Neuronal stem cell (in vitro differentiated cells): Measurements from ENCODE around the gene TAOK3.

ENCODE experiments used
- DNase-seq: peaks from one replicate; pipeline ENCODE4 v3.0.0-alpha.2; 2013; ENCODE audit warnings: low spot score
- H2AFZ ChIP-seq: one replicate; pipeline ENCODE4 v1.6.1; 2013; ENCODE audit warnings: mild to moderate bottlenecking, low read length, inconsistent platforms
- H2AK5ac ChIP-seq: 2 replicates; pipeline ENCODE4 v1.6.1; 2013; ENCODE audit warnings: low read depth, mild to moderate bottlenecking, inconsistent platforms, low read length, moderate library complexity, mixed read lengths
- H2BK120ac ChIP-seq: 2 replicates; pipeline ENCODE4 v1.6.1; 2013; ENCODE audit warnings: low read depth, mild to moderate bottlenecking, inconsistent platforms, low read length, moderate library complexity, mixed read lengths
- H2BK12ac ChIP-seq: one replicate; pipeline ENCODE4 v1.6.1; 2013; ENCODE audit warnings: low read length, inconsistent platforms
- H2BK15ac ChIP-seq: 2 replicates; pipeline ENCODE4 v1.6.1; 2013; ENCODE audit warnings: mild to moderate bottlenecking, low read length, inconsistent platforms, mixed read lengths
- H2BK5ac ChIP-seq: one replicate; pipeline ENCODE4 v1.6.1; 2013; ENCODE audit warnings: inconsistent platforms, mild to moderate bottlenecking, low read length, moderate library complexity
- H3K14ac ChIP-seq: one replicate; pipeline ENCODE4 v1.6.1; 2013; ENCODE audit warnings: low read length, inconsistent platforms
- H3K18ac ChIP-seq: 2 replicates; pipeline ENCODE4 v1.6.1; 2013; ENCODE audit warnings: low read length, inconsistent platforms
- H3K23ac ChIP-seq: 2 replicates; pipeline ENCODE4 v1.6.1; 2013; ENCODE audit warnings: low read depth, mild to moderate bottlenecking, mixed read lengths, low read length, inconsistent platforms; ENCODE audit not compliant: poor library complexity
- H3K27ac ChIP-seq: replicated peaks from 3 replicates; pipeline ENCODE4 v1.5.1; 2013; ENCODE audit warnings: low read length, inconsistent platforms
- H3K27me3 ChIP-seq, 3 experiments: 2 replicates each; pipeline ENCODE4 v1.6.1; 2013; ENCODE audit warnings: low read length in 3 of 3, mild to moderate bottlenecking in 2 of 3, inconsistent platforms in 1 of 3, low read depth in 1 of 3, mixed read lengths in 1 of 3, moderate library complexity in 1 of 3; ENCODE audit not compliant: control insufficient read depth in 3 of 3, insufficient read depth in 3 of 3
- H3K36me3 ChIP-seq, 2 donors: replicated peaks in 1 of 2; 2 replicates each; pipeline ENCODE4 v1.6.1; 2013; ENCODE audit warnings: low read length in 2 of 2; ENCODE audit not compliant: control insufficient read depth in 2 of 2, insufficient read depth in 2 of 2
- H3K4ac ChIP-seq: 2 replicates; pipeline ENCODE4 v1.6.1; 2013; ENCODE audit warnings: inconsistent platforms, mild to moderate bottlenecking, low read length, moderate library complexity
- H3K4me1 ChIP-seq, 2 donors: 1 replicate in 1 of 2; 2 replicates in 1 of 2; pipeline ENCODE4 v1.6.1; 2013; ENCODE audit warnings: low read length in 2 of 2, low read depth in 1 of 2; ENCODE audit not compliant: control insufficient read depth in 2 of 2, insufficient read depth in 1 of 2
- H3K4me2 ChIP-seq: one replicate; pipeline ENCODE4 v1.6.1; 2013; ENCODE audit warnings: mild to moderate bottlenecking, low read length, inconsistent platforms; ENCODE audit not compliant: insufficient read depth, poor library complexity, severe bottlenecking
- H3K4me3 ChIP-seq, 2 donors: 2 replicates each; pipeline ENCODE4 v1.5.1; 2013; ENCODE audit warnings: low read length in 2 of 2, mild to moderate bottlenecking in 2 of 2, inconsistent platforms in 1 of 2, moderate library complexity in 1 of 2
- H3K79me1 ChIP-seq: one replicate; pipeline ENCODE4 v1.6.1; 2013; ENCODE audit warnings: low read depth, mild to moderate bottlenecking, inconsistent platforms, low read length, moderate library complexity
- H3K9ac ChIP-seq: one replicate; pipeline ENCODE4 v1.6.1; 2013; ENCODE audit warnings: mild to moderate bottlenecking, low read depth, low read length, inconsistent platforms; ENCODE audit not compliant: poor library complexity
- H3K9me3 ChIP-seq, 2 donors: replicated peaks in 1 of 2; 2 replicates each; pipeline versions ENCODE3 to v1.6.1; 2013; ENCODE audit warnings: low read length in 2 of 2, mild to moderate bottlenecking in 2 of 2, inconsistent platforms in 1 of 2, low read depth in 1 of 2, mixed read lengths in 1 of 2, moderate library complexity in 1 of 2; ENCODE audit not compliant: control insufficient read depth in 2 of 2, insufficient read depth in 1 of 2
- H4K8ac ChIP-seq: one replicate; pipeline ENCODE4 v1.6.1; 2013; ENCODE audit warnings: low read depth, mild to moderate bottlenecking, inconsistent platforms, low read length, moderate library complexity
- H4K91ac ChIP-seq: one replicate; pipeline ENCODE4 v1.6.1; 2013; ENCODE audit warnings: low read length, low read depth, mild to moderate bottlenecking, inconsistent platforms; ENCODE audit not compliant: poor library complexity
- WGBS, 2 donors: extraction: QIAGEN DNeasy Blood & Tissue Kit; methylation state at CpG; one replicate each; pipeline ENCODE4 v1.1.7; 2013; ENCODE audit warnings: missing lambda C conversion rate in 2 of 2, mixed read lengths in 1 of 2; ENCODE audit not compliant: insufficient read length in 2 of 2, insufficient replicate concordance in 1 of 2; ENCODE audit errors: extremely low coverage in 2 of 2; 5-methylcytosine and 5-hydroxymethylcytosine counted together

Gene TAOK3

DNA sequence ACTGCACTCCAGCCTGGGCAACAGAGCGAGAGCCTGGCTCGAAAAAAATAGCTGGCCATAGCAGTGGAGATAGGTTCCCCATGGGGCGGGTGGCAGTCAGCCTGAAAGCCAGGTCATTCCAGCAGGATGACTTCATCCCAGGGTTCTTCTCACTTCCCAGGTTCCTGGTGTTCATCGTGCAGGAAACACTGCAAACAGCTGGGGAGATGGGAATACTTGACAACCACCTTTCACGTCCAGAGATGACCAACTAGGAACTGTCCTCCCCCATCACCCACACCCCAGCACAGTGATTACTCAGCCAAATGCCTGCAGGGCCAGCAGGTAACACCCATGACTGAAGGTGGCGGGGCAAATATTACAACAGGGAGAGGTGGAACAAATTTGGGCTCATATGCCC, 270.6 kb downstream of the TAOK3 start:
- no peaks in the 10 kb centered on the region for H3K79me1 ChIP-seq
- no peak for DNase-seq
- H3K9ac ChIP-seq: no peak overlapping the region
- H3K27ac ChIP-seq: no peak overlapping the region
- H4K91ac ChIP-seq: no peak overlapping the region
- no peak overlapping the region for H2BK5ac ChIP-seq
- no CpG with 5 or more reads among the region's 6 CpGs for WGBS, 2 donors
- no peaks in the 10 kb centered on the region for H3K27me3 ChIP-seq
- no peak overlapping the region for H3K23ac ChIP-seq
- peaks cover 3 to 5% of the 10 kb centered on the region in 2 donors for H3K4me1 ChIP-seq
- no peak overlapping the region for H3K14ac ChIP-seq
- H2BK12ac ChIP-seq: no peak overlapping the region
- H2BK120ac ChIP-seq: no peak overlapping the region
- H2AK5ac ChIP-seq: no peak overlapping the region
- no peak overlapping the region for H4K8ac ChIP-seq
- no peak overlapping the region for H3K18ac ChIP-seq
- peaks cover 0 to 6% of the 10 kb centered on the region in 2 donors for H3K36me3 ChIP-seq
- H3K9me3 ChIP-seq: no peaks in the 10 kb centered on the region
- no peak overlapping the region for H3K4ac ChIP-seq
- no peak overlapping the region for H2AFZ ChIP-seq
- no peak overlapping the region for H3K4me3 ChIP-seq
- H3K4me2 ChIP-seq: no peak overlapping the region
- no peak overlapping the region for H2BK15ac ChIP-seq

DNA sequence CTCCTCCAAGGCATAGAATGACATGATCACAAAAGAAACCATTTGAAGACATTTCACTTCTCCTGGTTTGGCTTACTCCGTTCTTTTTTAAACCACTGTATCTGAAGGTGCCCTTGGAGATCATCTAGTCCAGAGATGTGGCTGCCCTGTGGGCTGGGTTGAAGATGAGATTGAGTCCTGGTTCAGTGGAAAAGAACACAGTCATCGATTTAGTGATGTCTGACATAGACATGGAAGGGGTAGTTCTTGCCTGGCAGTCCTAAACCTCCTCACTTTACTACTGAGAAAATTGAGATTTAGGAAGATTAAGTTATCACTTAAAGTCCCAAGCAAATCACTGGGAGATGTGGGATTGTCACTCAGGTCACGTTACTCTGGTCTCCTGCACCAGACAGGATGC, 271.7 kb downstream of the TAOK3 start:
- Histone ChIP-seq H4K8ac (no peak overlapping the region), H3K9me3 (no peaks in the 10 kb centered on the region), H3K4me3 (no peak overlapping the region), H3K4me1 (peaks cover 3 to 5% of the 10 kb centered on the region in 2 donors), H4K91ac (no peak overlapping the region), H3K4ac (no peak overlapping the region), H3K14ac (no peak overlapping the region), H3K23ac (no peak overlapping the region), H2BK15ac (no peak overlapping the region), H3K9ac (peak overlapping the region; percentile 60), H3K4me2 (no peak overlapping the region), H2AK5ac (no peak overlapping the region), H3K27me3 (no peaks in the 10 kb centered on the region), H3K36me3 (peaks cover 0 to 6% of the 10 kb centered on the region in 2 donors), H3K79me1 (peaks cover 2% of the 10 kb centered on the region), H2BK120ac (no peak overlapping the region), H2AFZ (no peak overlapping the region), H3K18ac (no peak overlapping the region), H2BK12ac (no peak overlapping the region), H3K27ac (no peak overlapping the region), H2BK5ac (no peak overlapping the region)
- no CpG with 5 or more reads among the region's 3 CpGs for whole genome bisulfite sequencing, 2 donors
- no peak for DNase-seq
